H1 (cell line): Measurements from ENCODE around the gene DENND5B. TPM values are rescaled to one million over a fixed set of nuclear protein-coding genes. Genes with fewer than 3 reads are reported as not detected.

Experiments used
- CTCF ChIA-PET: fragments of 300-600 bp; sonication (Branson Sonifier 250); formaldehyde crosslinking; loops from one replicate; lab custom pipeline; 2021; ENCODE audit not compliant: partially characterized antibody; lab: Charles Lee
- POLR2A ChIA-PET: fragments of 300-600 bp; sonication (Branson Sonifier 250); formaldehyde crosslinking; loops from one replicate; lab custom pipeline; 2021; ENCODE audit warnings: inconsistent platforms; ENCODE audit not compliant: partially characterized antibody; lab: Charles Lee
- DNase-seq, 2 experiments: peaks; one replicate each; pipeline versions ENCODE4 v3.0.0 to v3.0.0-alpha.2; 2010 to 2022; ENCODE audit warnings: low spot score in 2 of 2, low read depth in 1 of 2, mixed read lengths in 1 of 2
- FAIRE-seq: peaks from 2 replicates; lab custom pipeline; 2011; peaks lifted over from hg19 to GRCh38; lab: Jason Lieb, UNC
- H2AFZ ChIP-seq: 2 replicates; pipeline ENCODE4 v1.8.1; 2012; ENCODE audit warnings: low read length, inconsistent platforms
- H2AK5ac ChIP-seq: 2 replicates; pipeline ENCODE4 v1.6.1; 2013; ENCODE audit warnings: low read depth, low read length
- H2BK120ac ChIP-seq: replicated peaks from 2 replicates; pipeline ENCODE3; 2013; ENCODE audit warnings: low read depth, low read length, inconsistent platforms
- H2BK12ac ChIP-seq: 2 replicates; pipeline ENCODE4 v1.6.1; 2013; ENCODE audit warnings: low read depth, low read length
- H2BK15ac ChIP-seq: 2 replicates; pipeline ENCODE4 v1.6.1; 2013; ENCODE audit warnings: low read length
- H2BK20ac ChIP-seq: 2 replicates; pipeline ENCODE4 v1.6.1; 2013; ENCODE audit warnings: low read length
- H2BK5ac ChIP-seq: 2 replicates; pipeline ENCODE4 v1.6.1; 2013; ENCODE audit warnings: low read depth, low read length
- H3K14ac ChIP-seq: 2 replicates; pipeline ENCODE4 v1.6.1; 2013; ENCODE audit warnings: inconsistent platforms; ENCODE audit not compliant: insufficient read length
- H3K18ac ChIP-seq: 2 replicates; pipeline ENCODE4 v1.6.1; 2013; ENCODE audit warnings: low read length; ENCODE audit errors: extremely low read depth
- H3K23ac ChIP-seq: 2 replicates; pipeline ENCODE4 v1.6.1; 2013; ENCODE audit warnings: inconsistent platforms; ENCODE audit not compliant: insufficient read length
- H3K23me2 ChIP-seq: 2 replicates; pipeline ENCODE4 v1.6.1; 2013; ENCODE audit warnings: low read depth, low read length
- H3K27ac ChIP-seq: 2 replicates; pipeline ENCODE4 v1.6.1; 2011; ENCODE audit warnings: low read depth, low read length, inconsistent platforms
- H3K27me3 ChIP-seq, 4 experiments: replicated peaks in 1 of 4; 1 replicate in 1 of 4; 2 replicates in 3 of 4; pipeline versions ENCODE4 v1.6.1 to v1.8.1; 2011 to 2013; ENCODE audit warnings: low read length in 3 of 4, mild to moderate bottlenecking in 3 of 4, inconsistent platforms in 2 of 4, mixed read lengths in 2 of 4, moderate library complexity in 1 of 4; ENCODE audit not compliant: control insufficient read depth in 3 of 4, insufficient read depth in 3 of 4; ENCODE audit errors: extremely low read depth in 1 of 4
- H3K36me3 ChIP-seq, 4 experiments: 2 replicates each; pipeline versions ENCODE4 v1.6.1 to v1.8.1; 2011 to 2013; ENCODE audit warnings: mild to moderate bottlenecking in 4 of 4, low read length in 3 of 4, moderate library complexity in 2 of 4, control low read depth in 1 of 4, inconsistent platforms in 1 of 4; ENCODE audit not compliant: insufficient read depth in 4 of 4, control insufficient read depth in 2 of 4
- H3K4ac ChIP-seq: replicated peaks from 2 replicates; pipeline ENCODE3; 2013; ENCODE audit warnings: low read length, low read depth, mixed read lengths, inconsistent platforms; ENCODE audit not compliant: insufficient read length
- H3K4me1 ChIP-seq, 4 experiments: replicated peaks in 1 of 4; 1 replicate in 1 of 4; 2 replicates in 3 of 4; pipeline versions ENCODE4 v1.6.1 to v1.8.1; 2011 to 2013; ENCODE audit warnings: low read length in 3 of 4, inconsistent platforms in 2 of 4, mixed read lengths in 1 of 4; ENCODE audit not compliant: insufficient read depth in 4 of 4, control insufficient read depth in 3 of 4
- H3K4me2 ChIP-seq, 2 experiments: 2 replicates each; pipeline versions ENCODE4 v1.6.1 to v1.8.1; 2011 to 2013; ENCODE audit warnings: low read depth in 2 of 2, low read length in 2 of 2, control low read depth in 1 of 2, inconsistent platforms in 1 of 2, mild to moderate bottlenecking in 1 of 2; ENCODE audit not compliant: insufficient read depth in 1 of 2
- H3K4me3 ChIP-seq, 4 experiments: fragments of 200-600, 300-600 bp in 1 of 4; sonication (generic), shearing (Covaris generic), sonication (Bioruptor Twin) in 1 of 4; 2 replicates each; pipeline versions ENCODE4 v1.5.1 to v1.8.1; 2011 to 2016; ENCODE audit warnings: low read length in 4 of 4, low read depth in 3 of 4, control low read depth in 2 of 4, inconsistent platforms in 2 of 4, mild to moderate bottlenecking in 2 of 4, mixed read lengths in 1 of 4, moderate library complexity in 1 of 4; ENCODE audit not compliant: insufficient read depth in 2 of 4; ENCODE audit errors: extremely low read depth in 1 of 4
- H3K56ac ChIP-seq: replicated peaks from 2 replicates; pipeline ENCODE3; 2013; ENCODE audit warnings: low read depth, mild to moderate bottlenecking, mixed read lengths, low read length, inconsistent platforms; ENCODE audit not compliant: insufficient read length
- H3K79me1 ChIP-seq: 2 replicates; pipeline ENCODE4 v1.6.1; 2013; ENCODE audit warnings: low read depth, low read length, control low read depth
- H3K79me2 ChIP-seq, 2 experiments: 2 replicates each; pipeline versions ENCODE4 v1.6.1 to v1.8.1; 2012 to 2013; ENCODE audit warnings: low read length in 2 of 2, mild to moderate bottlenecking in 2 of 2, inconsistent platforms in 1 of 2; ENCODE audit not compliant: insufficient read depth in 2 of 2, control insufficient read depth in 1 of 2
- H3K9ac ChIP-seq, 4 experiments: replicated peaks in 1 of 4; 1 replicate in 1 of 4; 2 replicates in 3 of 4; pipeline versions ENCODE4 v1.6.1 to v1.8.1; 2011 to 2013; ENCODE audit warnings: low read depth in 3 of 4, low read length in 3 of 4, control low read depth in 2 of 4, mild to moderate bottlenecking in 2 of 4, moderate library complexity in 2 of 4, inconsistent platforms in 1 of 4; ENCODE audit errors: extremely low read depth in 1 of 4
- H3K9me3 ChIP-seq, 2 experiments: 2 replicates each; pipeline versions ENCODE4 v1.6.1 to v1.8.1; 2012 to 2013; ENCODE audit warnings: mild to moderate bottlenecking in 2 of 2, moderate library complexity in 2 of 2, control low read depth in 1 of 2, inconsistent platforms in 1 of 2, low read depth in 1 of 2, low read length in 1 of 2, mixed read lengths in 1 of 2; ENCODE audit not compliant: insufficient read depth in 2 of 2
- H4K20me1 ChIP-seq, 2 experiments: replicated peaks in 1 of 2; 2 replicates each; pipeline versions ENCODE3 to v1.8.1; 2011 to 2013; ENCODE audit warnings: inconsistent platforms in 2 of 2, low read length in 2 of 2, mild to moderate bottlenecking in 1 of 2; ENCODE audit not compliant: insufficient read depth in 2 of 2, control insufficient read depth in 1 of 2
- H4K5ac ChIP-seq: 2 replicates; pipeline ENCODE4 v1.6.1; 2013; ENCODE audit warnings: low read length, low read depth, mixed read lengths, inconsistent platforms; ENCODE audit not compliant: insufficient read length
- H4K8ac ChIP-seq: 2 replicates; pipeline ENCODE4 v1.8.0; 2013; ENCODE audit warnings: mild to moderate bottlenecking, moderate library complexity, low read length, inconsistent platforms; ENCODE audit not compliant: insufficient read depth; ENCODE audit errors: extremely low read depth
- H4K91ac ChIP-seq: replicated peaks from 2 replicates; pipeline ENCODE3; 2013; ENCODE audit warnings: low read length, mixed read lengths, inconsistent platforms; ENCODE audit not compliant: insufficient read length
- TAF1 ChIP-seq: IDR thresholded peaks from 2 replicates; pipeline ENCODE4 v1.6.1; 2011; ENCODE audit warnings: mild to moderate bottlenecking, low read depth, low read length
- WGBS, 2 experiments: shearing (Covaris generic) in 1 of 2; methylation state at CpG; one replicate each; pipeline versions ENCODE4 v1.1.6 to v1.1.7; 2013 to 2015; ENCODE audit warnings: low lambda C conversion rate in 2 of 2, mixed read lengths in 2 of 2, inconsistent platforms in 1 of 2, low coverage in 1 of 2, missing lambda C conversion rate in 1 of 2; ENCODE audit not compliant: insufficient replicate concordance in 2 of 2, insufficient coverage in 1 of 2, insufficient read length in 1 of 2; ENCODE audit errors: extremely low coverage in 1 of 2, missing lambda C conversion rate in 1 of 2; 5-methylcytosine and 5-hydroxymethylcytosine counted together
- polyA plus RNA-seq, 7 experiments: library from polyadenylated mRNA; depleted of rRNA in 3 of 7; stranded (reverse) in 5 of 7; unstranded in 2 of 7; fragments of >200 nt in 5 of 7; fragments of 200-250 nt in 2 of 7; gene quantifications; 1 replicate in 5 of 7; 2 replicates in 1 of 7; 4 replicates in 1 of 7; pipeline versions ENCODE4 v1.2.1 to v1.2.3, GENCODE V29; 2011 to 2013; ENCODE audit warnings: missing spikeins in 2 of 7, mixed read lengths in 2 of 7
- total RNA-seq: library from RNA; stranded (reverse); fragmentation: NEBNext Ultra II Directional; extraction: Animal tissue kit (Norgen Biotek cat#: 25700); gene quantifications from 2 replicates; pipeline ENCODE4 v1.2.1, GENCODE V29; 2021

Gene DENND5B
- total and polyA plus RNA-seq, 2 of the 8 experiments (the other 6 are each of a cell fraction or from before 2014, with no cell fraction given), result 13.4 to 20.2 TPM

GRCh38 chr12:31407562-31407961 is 183.4 kb downstream of the DENND5B start:
- H2BK15ac ChIP-seq, result 0 out of 2 replicates have a peak overlapping the region, but pooled peaks have one; percentile 77
- no peak overlapping the region for H3K4ac ChIP-seq
- peak in 1 of 2 experiments; percentile 37 for DNase-seq
- no peak overlapping the region for H3K4me3 ChIP-seq
- no peaks in the 10 kb centered on the region for H3K23me2 ChIP-seq
- H3K14ac ChIP-seq, result no peak overlapping the region
- no peaks in the 10 kb centered on the region for H4K20me1 ChIP-seq
- H2BK20ac ChIP-seq, result no peak overlapping the region
- no peak overlapping the region for H4K5ac ChIP-seq
- H3K79me2 ChIP-seq, result no peaks in the 10 kb centered on the region
- no peak overlapping the region for H3K56ac ChIP-seq
- H3K18ac ChIP-seq, result no peak overlapping the region
- H3K27me3 ChIP-seq, result no peaks in the 10 kb centered on the region
- no peak overlapping the region for H2AFZ ChIP-seq
- no peak overlapping the region for H3K4me2 ChIP-seq
- no peaks in the 10 kb centered on the region for H3K79me1 ChIP-seq
- no peak for TF ChIP-seq TAF1
- TF ChIP-seq, all 59 proteins: peak for 0
- Histone ChIP-seq H3K27ac (no peak overlapping the region), H3K23ac (no peak overlapping the region), H3K4me1 (peaks cover 0 to 4% (median 0%) of the 10 kb centered on the region in 4 experiments; a peak in 1 of 7 replicates), H2BK12ac (no peak overlapping the region), H4K8ac (no peak overlapping the region), H3K9ac (no peak overlapping the region), H2BK120ac (no peak overlapping the region), H3K36me3 (no peaks in the 10 kb centered on the region), H4K91ac (no peak overlapping the region), H2BK5ac (no peak overlapping the region), H3K9me3 (no peaks in the 10 kb centered on the region), H2AK5ac (no peak overlapping the region)
- FAIRE-seq, result no peak
- WGBS, 2 experiments, result 91% methylated on average over 1 of the region's 1 CpG; no CpG with 5 or more reads in 1 of the 2 experiments
- ChIA-PET POLR2A (no interaction called here), CTCF (interaction anchor here (1.9 to 3.8 kb wide), 2 partner anchors 14 to 37 kb away, joined by 4 to 13 read pairs; no protein-coding TSS in a partner anchor)
